Mesodermal cell (in vitro differentiated cells): Measurements from ENCODE around the gene CADM1.

ENCODE experiments used
- H3K27ac ChIP-seq: 2 replicates; pipeline ENCODE4 v1.7.0; 2013; ENCODE audit warnings: mild to moderate bottlenecking, low read depth, low read length, moderate library complexity; ENCODE audit not compliant: severe bottlenecking
- H3K36me3 ChIP-seq: 2 replicates; pipeline ENCODE4 v1.7.1; 2013; ENCODE audit warnings: mild to moderate bottlenecking, low read length, moderate library complexity; ENCODE audit not compliant: control insufficient read depth, insufficient read depth
- H3K4me1 ChIP-seq: one replicate; pipeline ENCODE4 v1.7.1; 2013; ENCODE audit warnings: mild to moderate bottlenecking, low read length; ENCODE audit not compliant: insufficient read depth, control insufficient read depth, poor library complexity, severe bottlenecking
- H3K4me3 ChIP-seq: 2 replicates; pipeline ENCODE4 v1.7.0; 2013; ENCODE audit warnings: low read length, control low read depth, mild to moderate bottlenecking; ENCODE audit not compliant: insufficient read depth, poor library complexity, severe bottlenecking; ENCODE audit errors: extremely low read depth
- H3K9me3 ChIP-seq: 2 replicates; pipeline ENCODE4 v1.7.1; 2013; ENCODE audit warnings: mild to moderate bottlenecking, low read length, moderate library complexity; ENCODE audit not compliant: control insufficient read depth
- WGBS, 2 experiments: methylation state at CpG; one replicate each; pipeline ENCODE4 v1.1.5; 2013; ENCODE audit warnings: missing lambda C conversion rate in 2 of 2; ENCODE audit not compliant: insufficient coverage in 2 of 2; 5-methylcytosine and 5-hydroxymethylcytosine counted together

Gene CADM1

DNA sequence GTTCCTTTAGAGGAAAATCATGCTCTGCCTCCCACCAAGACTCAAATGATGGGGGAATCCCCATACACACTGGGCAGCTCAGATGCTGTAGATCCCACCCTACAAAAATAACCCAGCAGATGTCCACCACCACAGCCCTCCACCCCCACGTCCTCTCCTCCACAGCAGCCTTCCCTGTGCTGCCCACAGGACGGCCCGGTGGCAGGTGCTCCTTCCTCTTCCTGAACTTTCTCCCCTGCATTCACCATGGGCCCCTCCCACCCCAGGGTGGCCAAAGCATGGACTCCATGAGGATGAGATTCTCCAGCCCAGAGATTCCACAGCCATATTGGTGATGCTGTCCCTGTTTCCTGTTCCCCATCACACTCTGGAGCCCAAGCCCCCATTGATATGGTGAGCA, 368.3 kb downstream of the CADM1 start:
- Histone ChIP-seq H3K4me3 (no peak overlapping the region), H3K27ac (no peak overlapping the region), H3K9me3 (no peaks in the 10 kb centered on the region), H3K36me3 (no peaks in the 10 kb centered on the region), H3K4me1 (no peaks in the 10 kb centered on the region)
- 88 to 93% methylated on average over 3 of the region's 3 CpGs for WGBS, 2 experiments

DNA sequence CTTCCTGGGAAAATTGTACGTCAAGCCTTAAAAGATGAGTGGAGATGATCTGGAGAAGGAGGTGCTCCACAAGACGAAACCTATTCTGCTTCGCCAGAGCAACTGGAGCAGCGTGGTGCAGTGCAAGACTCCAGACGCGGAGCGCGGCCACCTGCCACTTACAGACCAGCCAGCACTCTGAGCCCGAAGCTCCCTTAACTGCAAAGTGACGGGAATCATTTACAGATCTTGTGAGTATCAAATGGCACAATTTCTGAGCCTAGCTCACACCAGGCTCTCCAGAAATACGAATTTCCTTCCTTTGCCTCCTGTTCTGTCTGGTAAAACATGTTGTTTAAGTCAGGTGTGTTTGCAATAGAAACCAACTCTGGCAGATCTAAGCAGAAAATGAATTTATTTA, 369.3 kb downstream of the CADM1 start:
- H3K36me3 ChIP-seq, result no peaks in the 10 kb centered on the region
- no peak overlapping the region for H3K4me3 ChIP-seq
- no peaks in the 10 kb centered on the region for H3K9me3 ChIP-seq
- H3K4me1 ChIP-seq, result no peaks in the 10 kb centered on the region
- WGBS, 2 experiments, result 94% methylated on average over 10 to 11 of the region's 11 CpGs
- no peak overlapping the region for H3K27ac ChIP-seq

DNA sequence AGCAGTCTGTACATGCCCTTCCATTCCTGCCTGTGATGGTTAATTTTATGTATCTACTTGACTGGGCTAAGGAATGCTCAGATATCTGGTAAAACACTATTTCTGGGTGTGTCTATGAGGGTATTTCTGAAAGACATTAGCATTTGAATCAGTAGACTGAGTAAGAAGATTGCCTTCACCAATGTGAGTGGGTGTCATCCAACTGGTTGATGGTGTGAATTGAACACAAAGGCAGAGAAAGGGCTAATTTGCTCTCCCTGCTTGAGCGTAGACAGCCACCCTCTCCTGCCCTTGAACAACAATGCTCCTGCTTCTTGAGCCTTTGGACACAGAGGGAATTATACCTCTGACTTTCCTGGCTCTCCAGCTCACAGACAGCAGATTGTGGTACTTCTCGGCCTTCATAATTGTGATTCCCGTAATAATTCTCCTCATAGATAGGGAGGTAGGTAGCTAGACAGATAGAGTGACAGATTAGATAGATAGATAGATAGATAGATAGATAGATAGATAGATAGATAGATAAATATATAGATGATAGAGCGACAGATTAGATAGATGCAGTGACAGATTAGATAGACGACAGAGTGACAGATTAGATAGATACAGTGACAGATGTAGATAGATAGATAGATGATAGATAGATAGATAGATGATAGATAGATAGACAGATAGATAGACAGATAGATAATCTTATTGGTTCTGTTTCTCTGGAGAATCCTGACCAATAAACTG, 370.6 kb downstream of the CADM1 start:
- Histone ChIP-seq H3K4me3 (no peak overlapping the region), H3K36me3 (no peaks in the 10 kb centered on the region), H3K4me1 (no peaks in the 10 kb centered on the region), H3K9me3 (no peaks in the 10 kb centered on the region), H3K27ac (no peak overlapping the region)
- WGBS, 2 experiments, result 85 to 89% methylated on average over 2 to 4 of the region's 5 CpGs

DNA sequence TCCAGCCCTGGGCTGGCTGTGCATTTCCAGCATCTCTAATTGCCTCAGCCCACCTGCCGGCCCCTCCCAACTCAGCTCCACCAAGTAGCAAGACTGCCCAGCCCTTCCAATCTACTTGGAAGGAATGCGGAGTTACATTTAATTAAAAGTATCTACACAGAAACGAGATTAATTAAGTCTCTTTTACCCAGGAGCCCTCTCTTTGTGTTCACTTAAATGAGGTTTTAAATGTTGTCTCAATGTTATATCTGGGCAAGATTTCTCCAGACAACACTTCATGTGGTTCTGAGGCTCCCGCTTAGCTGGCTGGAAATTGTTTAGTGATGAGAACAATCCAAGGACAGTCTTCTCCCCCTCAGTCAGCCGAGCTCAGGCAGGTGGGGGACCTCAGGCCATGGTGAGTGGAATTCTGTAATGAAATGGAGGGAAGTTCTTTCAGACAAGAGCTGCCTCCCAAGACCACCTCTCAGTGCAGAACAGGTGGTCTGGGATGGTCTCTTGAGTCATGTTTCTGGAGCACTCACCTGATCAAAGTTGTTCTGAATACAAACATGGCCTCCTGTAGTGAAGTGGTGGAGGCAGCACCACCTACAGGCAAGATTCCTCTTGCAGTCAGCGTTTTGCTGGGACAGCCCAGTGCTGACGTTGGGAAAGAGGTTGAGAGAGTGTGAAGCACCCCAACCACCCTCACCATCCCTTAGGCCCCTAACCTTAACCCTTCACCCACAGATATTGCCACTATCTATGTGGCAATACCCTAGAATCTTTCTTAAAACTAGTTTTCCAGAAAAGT, 371.6 kb downstream of the CADM1 start:
- H3K9me3 ChIP-seq, result no peaks in the 10 kb centered on the region
- no peak overlapping the region for H3K4me3 ChIP-seq
- 86 to 100% methylated on average over 1 of the region's 7 CpGs for WGBS, 2 experiments
- H3K4me1 ChIP-seq, result no peaks in the 10 kb centered on the region
- no peaks in the 10 kb centered on the region for H3K36me3 ChIP-seq
- H3K27ac ChIP-seq, result no peak overlapping the region

DNA sequence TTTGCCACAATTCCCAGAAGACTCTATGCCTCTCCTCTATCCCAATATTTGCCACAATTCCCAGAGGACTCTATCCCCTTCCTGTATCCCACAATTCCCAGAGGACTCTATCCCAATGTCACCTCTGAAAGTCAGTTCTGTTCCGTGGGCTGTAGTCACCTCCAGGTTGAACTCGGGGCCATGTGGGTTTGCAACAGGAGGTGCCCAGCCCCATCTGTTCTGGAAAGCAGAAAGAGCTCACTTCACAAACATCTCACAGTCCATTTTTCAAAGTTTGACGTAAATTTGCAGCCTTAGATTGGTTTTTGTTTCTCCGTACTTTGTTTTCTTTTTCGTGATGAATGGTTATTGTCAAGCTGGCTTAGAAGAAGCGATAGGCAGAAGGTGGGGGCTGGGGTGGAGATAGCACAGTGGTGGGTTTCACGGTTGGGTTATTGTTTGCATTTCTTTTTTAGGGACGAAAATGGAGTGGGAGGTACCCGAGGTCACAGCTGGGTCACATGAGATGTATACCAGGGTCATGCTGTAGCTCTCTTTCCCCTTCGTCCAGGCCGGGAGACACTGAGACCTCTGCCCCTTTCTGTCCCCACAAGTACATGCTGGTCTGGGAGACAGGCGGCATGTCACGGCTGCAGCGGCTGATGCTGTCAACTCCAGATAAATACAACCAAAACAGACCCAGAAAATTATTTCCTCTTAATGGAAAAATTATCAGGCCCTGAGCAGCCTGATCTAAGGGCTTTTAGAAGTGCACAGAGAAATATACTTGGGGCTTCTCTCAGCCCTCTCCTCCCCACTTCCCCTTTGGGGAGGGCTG, 374.5 kb downstream of the CADM1 start:
- 73 to 88% methylated on average over 8 of the region's 14 CpGs for WGBS, 2 experiments
- H3K27ac ChIP-seq, result no peak overlapping the region
- no peak overlapping the region for H3K4me3 ChIP-seq
- no peaks in the 10 kb centered on the region for H3K36me3 ChIP-seq
- no peaks in the 10 kb centered on the region for H3K9me3 ChIP-seq
- no peaks in the 10 kb centered on the region for H3K4me1 ChIP-seq

DNA sequence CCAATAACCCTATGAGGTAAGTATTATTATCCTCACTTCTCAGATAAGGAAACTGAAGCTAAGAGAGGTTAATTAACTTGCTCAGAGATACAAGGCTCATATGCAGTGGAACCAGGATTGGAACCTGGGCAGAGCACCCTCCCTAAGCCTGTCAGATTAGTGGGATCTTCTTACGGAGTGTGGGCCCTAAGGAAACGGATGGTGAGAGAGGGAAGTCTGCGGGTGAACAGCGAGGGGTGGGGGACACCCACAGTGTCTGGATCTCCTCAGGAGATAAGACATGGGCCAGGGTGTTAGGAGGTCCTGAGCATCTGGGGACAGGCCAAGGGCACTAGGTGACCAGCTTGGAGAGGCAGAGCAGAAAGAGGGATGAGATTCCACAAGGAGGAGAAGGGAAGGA, 376.0 kb downstream of the CADM1 start:
- Histone ChIP-seq H3K4me3 (no peak overlapping the region), H3K9me3 (no peaks in the 10 kb centered on the region), H3K36me3 (no peaks in the 10 kb centered on the region), H3K4me1 (no peaks in the 10 kb centered on the region), H3K27ac (no peak overlapping the region)
- WGBS, 2 experiments, result 100% methylated on average over 1 to 4 of the region's 4 CpGs

DNA sequence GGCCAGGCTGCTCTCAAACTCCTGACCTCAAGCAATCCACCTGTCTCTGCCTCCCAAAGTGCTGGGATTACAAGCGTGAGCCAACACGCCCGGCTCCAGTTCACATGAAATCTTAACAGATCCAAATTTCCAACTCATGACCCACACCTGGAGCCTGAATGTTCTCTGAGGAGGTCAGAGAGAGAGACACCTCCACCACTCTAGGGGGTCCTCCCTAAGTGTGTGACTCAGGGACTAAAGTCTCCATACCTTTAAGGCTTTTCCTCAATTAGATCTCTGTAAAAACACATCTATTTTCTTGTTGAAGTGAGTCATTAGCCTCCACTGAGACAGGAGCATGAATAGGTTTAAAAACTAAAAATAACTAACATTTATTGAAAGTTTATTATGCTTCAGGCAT, 376.4 kb downstream of the CADM1 start:
- no peaks in the 10 kb centered on the region for H3K4me1 ChIP-seq
- no peak overlapping the region for H3K27ac ChIP-seq
- WGBS, 2 experiments, result 83% methylated on average over 2 of the region's 3 CpGs; no CpG with 5 or more reads in 1 of the 2 experiments
- no peak overlapping the region for H3K4me3 ChIP-seq
- no peaks in the 10 kb centered on the region for H3K36me3 ChIP-seq
- H3K9me3 ChIP-seq, result no peaks in the 10 kb centered on the region

DNA sequence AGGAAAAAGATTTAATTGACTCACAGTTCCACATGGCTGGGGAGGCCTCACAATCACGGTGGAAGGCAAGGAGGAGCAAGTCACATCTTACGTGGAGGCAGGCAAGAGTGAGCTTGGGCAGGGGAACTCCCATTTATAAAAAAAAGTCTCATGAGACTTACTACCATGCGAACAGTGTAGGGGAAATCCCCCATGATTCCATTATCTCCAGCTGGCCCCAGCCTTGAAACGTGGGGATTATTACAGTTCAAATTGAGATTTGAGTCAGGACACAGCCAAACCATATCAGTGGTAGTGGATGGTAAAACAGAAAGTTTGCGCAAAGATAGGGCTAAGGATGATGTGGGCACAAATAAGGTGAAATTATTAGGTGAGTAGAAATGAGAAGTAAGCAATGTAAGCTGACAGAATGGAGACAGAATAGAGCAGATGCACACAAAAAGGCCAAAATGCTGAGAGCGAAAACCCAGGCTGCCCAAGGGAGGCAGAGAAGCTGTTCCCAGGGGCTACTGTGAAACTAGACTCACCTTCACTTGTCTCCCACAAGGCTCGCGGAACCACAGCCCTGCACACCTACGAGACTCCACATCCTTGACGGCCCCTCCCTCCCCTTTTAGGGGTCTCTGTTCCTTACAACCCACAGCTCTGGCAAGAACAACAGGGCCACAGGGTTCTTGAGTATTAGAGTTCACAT, 377.6 kb downstream of the CADM1 start:
- Histone ChIP-seq H3K4me1 (no peaks in the 10 kb centered on the region), H3K27ac (no peak overlapping the region), H3K4me3 (no peak overlapping the region), H3K9me3 (no peaks in the 10 kb centered on the region), H3K36me3 (no peaks in the 10 kb centered on the region)
- WGBS, 2 experiments, result 81 to 88% methylated on average over 9 to 10 of the region's 10 CpGs

DNA sequence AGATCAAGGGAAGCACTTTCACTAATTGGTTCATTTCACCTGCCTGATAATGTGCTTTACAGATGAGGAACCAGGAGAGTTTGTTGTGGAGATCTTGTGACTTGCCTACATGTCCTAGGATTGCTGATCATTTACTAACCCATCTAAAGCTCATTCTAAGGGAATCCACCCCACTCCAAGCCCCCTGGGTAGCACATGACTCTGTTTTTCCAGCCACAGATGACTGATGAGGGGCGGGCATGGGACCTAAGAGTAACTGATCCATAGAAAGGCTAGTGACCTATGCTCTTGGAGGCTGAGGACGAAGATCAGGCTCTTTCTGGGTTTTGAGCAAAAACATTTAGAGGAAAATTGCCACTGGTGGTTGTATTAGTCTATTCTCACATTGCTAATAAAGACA, 378.1 kb downstream of the CADM1 start:
- no peaks in the 10 kb centered on the region for H3K36me3 ChIP-seq
- H3K9me3 ChIP-seq, result no peaks in the 10 kb centered on the region
- H3K4me1 ChIP-seq, result no peaks in the 10 kb centered on the region
- H3K4me3 ChIP-seq, result no peak overlapping the region
- H3K27ac ChIP-seq, result no peak overlapping the region
- WGBS, 2 experiments, result 93 to 100% methylated on average over 1 to 2 of the region's 2 CpGs

DNA sequence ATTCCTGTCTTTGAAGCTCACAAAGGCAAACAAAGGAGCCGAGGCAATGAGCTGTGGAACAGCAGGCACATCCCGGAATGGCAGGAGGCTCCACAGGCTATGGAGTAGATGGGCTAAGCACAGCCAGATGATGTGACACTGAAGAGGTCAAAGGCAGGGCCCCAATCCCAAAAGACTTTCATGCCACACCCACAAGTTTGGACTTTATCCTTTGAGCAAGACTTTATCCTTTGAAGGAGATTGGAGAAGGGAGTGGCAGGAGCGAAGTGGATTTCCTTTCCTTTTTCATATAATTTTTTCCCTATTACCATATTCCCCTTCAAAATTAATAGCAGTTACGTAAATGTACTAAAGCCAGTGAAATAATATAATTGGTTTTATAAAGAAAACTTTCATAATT, 379.4 kb downstream of the CADM1 start:
- no peak overlapping the region for H3K27ac ChIP-seq
- no peaks in the 10 kb centered on the region for H3K9me3 ChIP-seq
- 68 to 81% methylated on average over 2 of the region's 4 CpGs for WGBS, 2 experiments
- H3K36me3 ChIP-seq, result no peaks in the 10 kb centered on the region
- no peak overlapping the region for H3K4me3 ChIP-seq
- peaks cover 3% of the 10 kb centered on the region for H3K4me1 ChIP-seq
